AG10803 (cell line): Measurements from ENCODE around the gene NPFF.

Experiments
- DNase-seq: peaks from one replicate; pipeline ENCODE4 v3.0.0; 2010; ENCODE audit warnings: low read depth
- H3K4me3 ChIP-seq: 2 replicates; pipeline ENCODE4 v1.5.1; 2011; ENCODE audit warnings: mild to moderate bottlenecking, low read length, control low read depth
- TF ChIP-seq, protein P1 (sequence below): conservative IDR thresholded peaks from 2 replicates; pipeline ENCODE4 v1.5.1; 2011; ENCODE audit warnings: mild to moderate bottlenecking, low read length, control low read depth, inconsistent platforms

The NPFF gene

DNA sequence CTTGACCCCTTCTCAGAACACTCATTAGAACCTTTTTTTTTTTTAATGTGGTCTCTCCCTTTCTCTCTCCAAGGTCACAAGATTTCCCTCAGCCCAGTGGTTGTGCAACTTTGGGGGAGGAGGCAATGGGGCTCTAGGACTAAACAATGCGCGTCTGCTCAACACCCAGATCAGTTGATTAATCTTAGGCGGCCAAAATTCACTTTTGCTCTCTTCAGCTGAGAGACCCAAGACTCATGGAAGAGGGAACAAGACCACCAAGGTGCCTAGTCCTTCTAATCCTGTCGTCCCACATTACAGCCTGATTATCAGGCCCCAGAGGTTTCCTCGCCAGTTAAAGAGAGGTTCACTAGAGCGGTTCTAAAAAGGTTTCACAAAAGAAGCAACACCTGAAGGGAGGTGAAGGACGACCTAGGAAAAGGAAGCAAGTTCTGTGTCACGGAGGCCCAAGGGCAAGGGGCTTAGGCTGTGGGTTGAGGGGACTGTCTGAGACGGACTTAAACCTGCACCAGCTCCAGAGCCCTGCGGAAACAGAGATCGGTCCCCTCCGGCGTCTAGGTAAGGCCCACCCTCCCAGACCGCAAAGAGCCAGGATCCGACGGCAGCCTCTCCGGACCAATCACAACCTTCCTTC lies 7.0 kb downstream of the NPFF start:
- peak; percentile 86 for DNase-seq
- TF ChIP-seq, protein P1, sequence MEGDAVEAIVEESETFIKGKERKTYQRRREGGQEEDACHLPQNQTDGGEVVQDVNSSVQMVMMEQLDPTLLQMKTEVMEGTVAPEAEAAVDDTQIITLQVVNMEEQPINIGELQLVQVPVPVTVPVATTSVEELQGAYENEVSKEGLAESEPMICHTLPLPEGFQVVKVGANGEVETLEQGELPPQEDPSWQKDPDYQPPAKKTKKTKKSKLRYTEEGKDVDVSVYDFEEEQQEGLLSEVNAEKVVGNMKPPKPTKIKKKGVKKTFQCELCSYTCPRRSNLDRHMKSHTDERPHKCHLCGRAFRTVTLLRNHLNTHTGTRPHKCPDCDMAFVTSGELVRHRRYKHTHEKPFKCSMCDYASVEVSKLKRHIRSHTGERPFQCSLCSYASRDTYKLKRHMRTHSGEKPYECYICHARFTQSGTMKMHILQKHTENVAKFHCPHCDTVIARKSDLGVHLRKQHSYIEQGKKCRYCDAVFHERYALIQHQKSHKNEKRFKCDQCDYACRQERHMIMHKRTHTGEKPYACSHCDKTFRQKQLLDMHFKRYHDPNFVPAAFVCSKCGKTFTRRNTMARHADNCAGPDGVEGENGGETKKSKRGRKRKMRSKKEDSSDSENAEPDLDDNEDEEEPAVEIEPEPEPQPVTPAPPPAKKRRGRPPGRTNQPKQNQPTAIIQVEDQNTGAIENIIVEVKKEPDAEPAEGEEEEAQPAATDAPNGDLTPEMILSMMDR = no peak
- H3K4me3 ChIP-seq = peak overlapping the region; percentile 69

DNA sequence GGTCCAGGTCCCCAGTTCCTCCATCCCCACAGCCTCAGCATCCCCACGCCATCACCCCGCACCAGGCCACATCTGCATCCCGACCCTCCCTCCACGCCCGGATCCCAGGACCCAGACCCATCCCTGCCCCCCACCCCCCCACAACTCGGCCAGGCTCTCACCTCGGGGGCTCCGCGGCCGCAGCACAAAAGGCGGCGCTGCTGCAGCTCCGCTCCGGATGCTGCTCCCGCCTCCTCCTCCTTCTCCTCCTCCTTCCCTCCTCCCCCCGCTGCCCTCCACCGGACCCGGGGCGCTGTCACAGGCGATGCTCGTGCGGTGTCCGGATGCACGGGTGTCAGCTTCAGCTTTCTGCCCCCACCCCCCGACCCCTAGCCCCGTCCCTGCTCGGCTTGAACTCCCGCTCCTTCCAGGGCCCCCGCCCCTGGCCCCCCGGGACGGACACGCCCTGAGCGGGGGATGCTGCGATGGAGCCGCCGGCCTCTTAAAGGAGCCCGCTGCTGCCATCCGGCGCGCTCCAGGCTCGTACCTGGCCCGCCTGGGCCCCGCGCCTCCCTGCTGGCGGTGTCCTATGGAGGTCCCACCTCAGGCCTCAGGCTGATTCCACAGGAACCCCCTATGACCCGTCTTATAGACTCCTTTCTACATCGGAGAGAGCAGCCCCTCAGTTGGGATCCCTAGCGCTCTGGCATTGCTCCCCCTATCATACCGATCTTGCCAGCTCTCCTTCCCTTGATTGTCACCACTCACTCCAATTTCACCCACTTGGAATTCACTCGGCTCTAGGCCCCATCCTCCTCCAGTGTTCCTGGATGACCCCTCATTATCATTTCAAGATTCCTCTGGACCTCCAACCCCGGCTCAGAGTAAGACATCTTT lies 7.8 kb downstream of the NPFF start, which contains the start of gene MAP3K12:
Gene MAP3K12, minus strand, starts transcription at position 193 of the 876 bp plus-strand sequence. CDS start 12,067 bp downstream, outside the sequence.
- TF ChIP-seq, protein P1 = peak; percentile 12; the same call in 1 of the 2 replicates
- peak; percentile 57 for DNase-seq
- peak within 1 kb of the TSS; percentile 69 for H3K4me3 ChIP-seq

- DNase-seq = no peak
- TF ChIP-seq, protein P1 = no peak
- H3K4me3 ChIP-seq = peak overlapping the region; percentile 69
Measured at GRCh38 chr12:53498235-53498630, 9.1 kb downstream of the NPFF start.

- TF ChIP-seq, protein P1 = no peak
- no peak for DNase-seq
- no peak overlapping the region; the same call in 1 of the 2 replicates for H3K4me3 ChIP-seq
Measured at GRCh38 chr12:53497461-53497860, 9.8 kb downstream of the NPFF start.

GRCh38 chr12:53496752-53497032 lies 10.6 kb downstream of the NPFF start:
- no peak for DNase-seq
- peak overlapping the region; percentile 26 for H3K4me3 ChIP-seq
- TF ChIP-seq, protein P1 = no peak

DNA sequence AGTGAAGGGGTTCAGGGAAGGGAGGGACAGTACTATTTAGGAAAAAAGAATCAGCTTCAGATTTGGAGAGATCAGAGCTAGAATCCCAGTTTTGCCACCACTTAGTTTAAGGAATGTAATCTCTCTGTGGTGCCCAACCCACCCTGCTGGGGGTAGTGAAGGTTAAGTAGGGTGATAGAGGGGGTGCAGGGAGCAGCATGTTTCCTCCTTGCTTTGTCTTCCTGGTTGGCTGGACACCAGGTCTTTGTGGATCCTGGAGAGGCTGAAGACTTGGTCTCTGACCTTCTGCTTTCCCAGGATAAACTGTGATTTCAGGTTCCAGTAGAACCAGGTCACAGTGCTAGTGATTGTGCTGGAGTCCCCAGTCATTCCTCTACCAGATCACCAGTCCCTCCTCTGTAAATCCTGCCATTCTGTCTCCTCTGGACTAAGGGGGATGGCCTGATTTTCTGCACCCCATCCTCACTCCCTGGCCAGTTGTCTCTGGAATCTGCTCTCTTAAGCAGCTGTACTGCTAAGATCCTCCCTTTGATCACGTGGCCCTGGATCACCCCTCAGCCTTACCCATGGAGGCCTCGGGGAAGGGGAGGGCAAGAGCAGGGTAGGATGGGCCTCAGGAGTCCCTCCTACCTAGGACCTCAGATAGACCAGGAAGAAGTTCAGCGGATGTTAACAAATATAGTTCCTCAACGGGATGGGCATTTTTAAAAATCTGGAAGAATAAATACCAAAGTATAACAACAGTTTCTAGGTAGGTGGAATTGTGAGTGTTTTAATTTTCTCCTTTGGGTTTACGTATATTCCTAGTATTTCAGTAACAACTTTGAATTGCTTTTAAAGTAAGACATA lies 11.2 kb downstream of the NPFF start:
- peak overlapping the region; percentile 26 for H3K4me3 ChIP-seq
- TF ChIP-seq, protein P1 = no peak
- DNase-seq = peak; percentile 76
